DND-41 (cell line): ENCODE measurements around the gene MINK1.

Experiments
- CTCF ChIP-seq: IDR thresholded peaks from 2 replicates; pipeline ENCODE4 v1.5.1; 2012; ENCODE audit warnings: borderline replicate concordance, low read length, moderate library complexity, mild to moderate bottlenecking; ENCODE audit not compliant: poor library complexity, severe bottlenecking; ENCODE audit errors: extremely low read depth
- EZH2 ChIP-seq: IDR thresholded peaks from 3 replicates; pipeline ENCODE4 v1.6.1; 2012; ENCODE audit warnings: borderline replicate concordance, low read depth, mild to moderate bottlenecking, moderate library complexity, low read length, inconsistent platforms; ENCODE audit not compliant: severe bottlenecking

DNA sequence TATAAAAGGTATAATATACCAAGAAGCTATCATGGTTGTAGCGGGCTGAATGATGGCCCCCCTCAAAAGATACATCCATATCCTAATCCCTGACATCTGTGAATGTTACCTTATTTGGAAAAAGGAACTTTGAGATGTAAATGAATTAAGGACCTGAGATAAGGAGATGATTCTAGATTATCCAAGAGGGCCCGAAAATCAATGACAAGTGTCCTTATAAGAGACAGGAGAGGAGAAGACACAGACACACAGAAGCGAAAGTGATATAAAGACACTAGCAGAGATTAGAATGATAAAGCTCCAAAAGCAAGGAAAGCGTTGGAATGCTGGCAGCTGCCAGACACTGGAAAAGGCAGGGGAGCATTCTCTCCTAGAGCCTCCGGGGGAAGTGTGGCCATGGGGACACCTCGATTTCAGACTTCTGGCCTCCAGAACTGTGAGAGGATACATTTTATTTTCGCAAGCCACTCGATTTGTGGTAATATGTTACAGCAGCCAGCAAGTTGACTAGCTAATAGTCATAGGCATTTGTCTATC is 86.4 kb downstream of the MINK1 start:
- TF ChIP-seq CTCF, result no peak
- no peak for TF ChIP-seq EZH2
